Endothelial cell of umbilical vein (primary cell): ENCODE data around the gene SNCAIP. TPM values are rescaled to one million over a fixed set of nuclear protein-coding genes. Genes with fewer than 3 reads are reported as not detected.

ENCODE experiments used
- BruUV-seq: library from RNA; stranded (reverse); fragments of 400-500 nt; replicated peaks from 2 replicates; lab custom pipeline; 2021; lab: Mats Ljungman, UMichigan
- CTCF ChIA-PET: fragments of 300-600, 350-600 bp; sonication (Branson Sonifier 250); formaldehyde crosslinking; loops from one replicate; lab custom pipeline; 2021; ENCODE audit warnings: antibody characterized with exemption, inconsistent platforms; lab: Charles Lee
- POLR2A ChIA-PET: fragments of 300-600, 350-600 bp; sonication (Branson Sonifier 250); formaldehyde crosslinking; loops from one replicate; lab custom pipeline; 2021; ENCODE audit warnings: antibody characterized with exemption, inconsistent platforms; lab: Charles Lee
- DNase-seq: peaks from one replicate; pipeline ENCODE4 v3.0.0-alpha.2; 2011; ENCODE audit warnings: low read depth, low spot score
- FAIRE-seq: peaks from 2 replicates; lab custom pipeline; 2011; peaks lifted over from hg19 to GRCh38; lab: Jason Lieb, UNC
- H2AFZ ChIP-seq: 2 replicates; pipeline ENCODE4 v1.6.0; 2012; ENCODE audit warnings: low read depth, low read length, control low read depth, inconsistent platforms
- H3K27ac ChIP-seq: 2 replicates; pipeline ENCODE4 v1.5.1; 2011; ENCODE audit warnings: low read depth, mild to moderate bottlenecking, control low read depth, low read length, moderate library complexity; ENCODE audit not compliant: insufficient read depth
- H3K27me3 ChIP-seq, 2 experiments: 2 replicates each; pipeline versions ENCODE4 v1.6.0 to v1.6.1; 2011; ENCODE audit warnings: low read length in 2 of 2, mixed read lengths in 1 of 2; ENCODE audit not compliant: control insufficient read depth in 2 of 2, insufficient read depth in 2 of 2
- H3K36me3 ChIP-seq, 2 experiments: 2 replicates in 1 of 2; 3 replicates in 1 of 2; pipeline ENCODE4 v1.5.1; 2011; ENCODE audit warnings: low read length in 2 of 2, mild to moderate bottlenecking in 1 of 2, moderate library complexity in 1 of 2; ENCODE audit not compliant: control insufficient read depth in 2 of 2, insufficient read depth in 2 of 2; ENCODE audit errors: extremely low read depth in 1 of 2
- H3K4me1 ChIP-seq: 3 replicates; pipeline ENCODE4 v1.5.1; 2011; ENCODE audit warnings: mild to moderate bottlenecking, low read length; ENCODE audit not compliant: control insufficient read depth, insufficient read depth; ENCODE audit errors: extremely low read depth
- H3K4me2 ChIP-seq: 2 replicates; pipeline ENCODE4 v1.6.1; 2011; ENCODE audit warnings: low read length, control low read depth, mixed read lengths; ENCODE audit not compliant: insufficient read depth
- H3K4me3 ChIP-seq, 3 experiments: fragments of 200-600 bp in 1 of 3; sonication (generic), shearing (Covaris generic) in 1 of 3; replicated peaks in 1 of 3; 2 replicates each; pipeline ENCODE4 v1.5.1; 2011 to 2016; ENCODE audit warnings: control low read depth in 3 of 3, low read length in 3 of 3, mild to moderate bottlenecking in 2 of 3, inconsistent platforms in 1 of 3, low read depth in 1 of 3, moderate library complexity in 1 of 3; ENCODE audit not compliant: insufficient read depth in 1 of 3
- H3K79me2 ChIP-seq: 2 replicates; pipeline ENCODE4 v1.6.0; 2012; ENCODE audit warnings: low read length, inconsistent platforms; ENCODE audit not compliant: control insufficient read depth, insufficient read depth
- H3K9ac ChIP-seq: replicated peaks from 2 replicates; pipeline ENCODE3; 2011; ENCODE audit warnings: low read length, control low read depth; ENCODE audit not compliant: insufficient read depth; ENCODE audit errors: extremely low read depth
- H3K9me1 ChIP-seq: replicated peaks from 3 replicates; pipeline ENCODE4 v1.6.0; 2011; ENCODE audit warnings: mild to moderate bottlenecking, low read length; ENCODE audit not compliant: control insufficient read depth, insufficient read depth; ENCODE audit errors: extremely low read depth
- H3K9me3 ChIP-seq: replicated peaks from 2 replicates; pipeline ENCODE4 v1.5.1; 2012; ENCODE audit warnings: low read length, inconsistent platforms; ENCODE audit not compliant: control insufficient read depth, insufficient read depth
- H4K20me1 ChIP-seq: replicated peaks from 2 replicates; pipeline ENCODE3; 2011; ENCODE audit warnings: mild to moderate bottlenecking, low read length; ENCODE audit not compliant: control insufficient read depth, insufficient read depth; ENCODE audit errors: extremely low read depth
- EZH2 ChIP-seq: IDR thresholded peaks from 2 replicates; pipeline ENCODE4 v1.6.1; 2012; ENCODE audit warnings: borderline replicate concordance, low read depth, mild to moderate bottlenecking, moderate library complexity, low read length, inconsistent platforms; ENCODE audit not compliant: severe bottlenecking
- FOS ChIP-seq: IDR thresholded peaks from 2 replicates; pipeline ENCODE4 v1.6.1; 2011; ENCODE audit warnings: mild to moderate bottlenecking, low read length, moderate library complexity, borderline replicate concordance; ENCODE audit not compliant: insufficient read depth
- GATA2 ChIP-seq: IDR thresholded peaks from 2 replicates; pipeline ENCODE4 v1.7.0; 2011; ENCODE audit warnings: low read depth, mild to moderate bottlenecking, moderate library complexity, mixed read lengths, low read length; ENCODE audit not compliant: insufficient read length, insufficient read depth
- JUN ChIP-seq: IDR thresholded peaks from 2 replicates; pipeline ENCODE4 v1.6.1; 2011; ENCODE audit warnings: borderline replicate concordance, low read depth; ENCODE audit not compliant: insufficient read length, insufficient read depth
- MYC ChIP-seq: IDR thresholded peaks from one replicate; pipeline ENCODE4 v1.6.1; 2011; ENCODE audit warnings: mild to moderate bottlenecking, low read depth, low read length
- POLR2A ChIP-seq: IDR thresholded peaks from 2 replicates; pipeline ENCODE4 v1.6.1; 2012; ENCODE audit warnings: low read depth, mild to moderate bottlenecking, control low read depth, low read length
- POLR2AphosphoS5 ChIP-seq: IDR thresholded peaks from 2 replicates; pipeline ENCODE4 v1.6.1; 2012; ENCODE audit warnings: low read depth, mild to moderate bottlenecking, control low read depth, low read length, moderate library complexity; ENCODE audit not compliant: insufficient read depth
- dilution Hi-C: fragments of 300-500 bp; cut with MboI; formaldehyde crosslinking; loops from one replicate; pipeline ENCODE4 v1.15.0; 2019; ENCODE audit warnings: low sequenced_read_pairs; ENCODE audit not compliant: extremely low pct_ligation_motif_present
- intact Hi-C: fragments of 100-400 bp; cut with micrococcal nuclease; formaldehyde crosslinking; loops from one replicate; pipeline ENCODE4 v1.10.0; 2022
- polyA plus RNA-seq, 4 experiments: library from polyadenylated mRNA; depleted of rRNA in 3 of 4; stranded (reverse) in 3 of 4; unstranded in 1 of 4; fragments of >200 nt; gene quantifications; 2 replicates each; pipeline versions ENCODE4 v1.2.1 to v1.2.3, GENCODE V29; 2011 to 2012; ENCODE audit warnings: missing spikeins in 1 of 4
- total RNA-seq: library from RNA; stranded (reverse); gene quantifications from 2 replicates; pipeline ENCODE4 v1.2.3, GENCODE V29; 2021
- TF ChIP-seq, protein P1 (sequence below), 2 donors: IDR thresholded peaks; 1 replicate in 1 of 2; 2 replicates in 1 of 2; pipeline ENCODE4 v1.5.1; 2011; ENCODE audit warnings: low read length in 2 of 2, mild to moderate bottlenecking in 2 of 2, moderate library complexity in 2 of 2, control low read depth in 1 of 2, inconsistent platforms in 1 of 2, low read depth in 1 of 2; ENCODE audit not compliant: insufficient read depth in 1 of 2; ENCODE audit errors: extremely low read depth in 1 of 2
- TF ChIP-seq, protein P2 (sequence below): IDR thresholded peaks from 2 replicates; pipeline ENCODE4 v1.6.1; 2011; ENCODE audit not compliant: insufficient read depth, insufficient read length

Gene SNCAIP
- total and polyA plus RNA-seq, 2 donors (not counting 3 experiments of a cell fraction or from before 2014, with no cell fraction given): 13.1 to 42.0 TPM

DNA sequence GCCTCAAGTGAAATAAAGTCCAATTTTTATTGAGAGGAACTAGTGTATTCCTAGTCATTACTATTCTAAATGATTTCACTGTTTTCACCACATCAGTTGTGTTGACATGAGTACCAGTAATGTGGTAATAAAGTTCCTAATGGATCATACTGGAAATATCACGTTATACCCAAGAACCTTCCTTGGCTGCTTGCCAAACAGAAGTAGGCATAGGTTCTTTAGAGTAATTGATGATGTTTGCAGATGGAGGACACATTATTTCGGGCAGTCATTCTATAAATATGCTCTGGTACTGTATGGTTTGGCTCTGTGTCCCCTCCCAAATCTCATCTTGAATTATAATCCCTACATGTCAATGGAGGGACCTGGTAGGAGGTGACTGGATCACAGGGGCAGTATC lies 15.1 kb downstream of the SNCAIP start:
- Histone ChIP-seq H3K27me3 (no peaks in the 10 kb centered on the region), H3K27ac (no peak overlapping the region), H4K20me1 (no peaks in the 10 kb centered on the region), H3K9me1 (no peaks in the 10 kb centered on the region), H3K79me2 (no peaks in the 10 kb centered on the region), H3K9me3 (no peaks in the 10 kb centered on the region), H3K4me1 (no peaks in the 10 kb centered on the region), H3K36me3 (no peaks in the 10 kb centered on the region), H3K9ac (no peak overlapping the region), H2AFZ (no peak overlapping the region), H3K4me2 (no peak overlapping the region), H3K4me3 (no peak overlapping the region)
- ChIA-PET CTCF (interaction anchor here (0.6 to 0.7 kb wide), 2 partner anchors 98 to 135 kb away, joined by 3 to 4 read pairs; no protein-coding TSS in a partner anchor), POLR2A (no interaction called here)
- dilution Hi-C loops: no loop called here
- no peak for TF ChIP-seq POLR2AphosphoS5
- TF ChIP-seq EZH2: no peak
- no peak for TF ChIP-seq JUN
- TF ChIP-seq, protein P1, sequence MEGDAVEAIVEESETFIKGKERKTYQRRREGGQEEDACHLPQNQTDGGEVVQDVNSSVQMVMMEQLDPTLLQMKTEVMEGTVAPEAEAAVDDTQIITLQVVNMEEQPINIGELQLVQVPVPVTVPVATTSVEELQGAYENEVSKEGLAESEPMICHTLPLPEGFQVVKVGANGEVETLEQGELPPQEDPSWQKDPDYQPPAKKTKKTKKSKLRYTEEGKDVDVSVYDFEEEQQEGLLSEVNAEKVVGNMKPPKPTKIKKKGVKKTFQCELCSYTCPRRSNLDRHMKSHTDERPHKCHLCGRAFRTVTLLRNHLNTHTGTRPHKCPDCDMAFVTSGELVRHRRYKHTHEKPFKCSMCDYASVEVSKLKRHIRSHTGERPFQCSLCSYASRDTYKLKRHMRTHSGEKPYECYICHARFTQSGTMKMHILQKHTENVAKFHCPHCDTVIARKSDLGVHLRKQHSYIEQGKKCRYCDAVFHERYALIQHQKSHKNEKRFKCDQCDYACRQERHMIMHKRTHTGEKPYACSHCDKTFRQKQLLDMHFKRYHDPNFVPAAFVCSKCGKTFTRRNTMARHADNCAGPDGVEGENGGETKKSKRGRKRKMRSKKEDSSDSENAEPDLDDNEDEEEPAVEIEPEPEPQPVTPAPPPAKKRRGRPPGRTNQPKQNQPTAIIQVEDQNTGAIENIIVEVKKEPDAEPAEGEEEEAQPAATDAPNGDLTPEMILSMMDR (IDR thresholded peaks at IDR 0.05; ENCODE audit: extremely low read depth in 1 of 2, insufficient read depth in 1 of 2, low read depth in 1 of 2, low read length in 2 of 2): no peak
- TF ChIP-seq FOS: no peak
- TF ChIP-seq, protein P2, sequence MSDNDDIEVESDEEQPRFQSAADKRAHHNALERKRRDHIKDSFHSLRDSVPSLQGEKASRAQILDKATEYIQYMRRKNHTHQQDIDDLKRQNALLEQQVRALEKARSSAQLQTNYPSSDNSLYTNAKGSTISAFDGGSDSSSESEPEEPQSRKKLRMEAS: no peak
- no peak for TF ChIP-seq MYC
- TF ChIP-seq GATA2: no peak
- TF ChIP-seq POLR2A: no peak
- FAIRE-seq: no peak
- BruUV-seq: no TSS peak
- intact Hi-C loops: no loop called here
- DNase-seq: no peak
